Measurements from ENCODE around the gene AGBL4.
A peak's percentile ranks its signal among the peaks of the same experiment; 100 is the strongest.

Gene AGBL4

DNA sequence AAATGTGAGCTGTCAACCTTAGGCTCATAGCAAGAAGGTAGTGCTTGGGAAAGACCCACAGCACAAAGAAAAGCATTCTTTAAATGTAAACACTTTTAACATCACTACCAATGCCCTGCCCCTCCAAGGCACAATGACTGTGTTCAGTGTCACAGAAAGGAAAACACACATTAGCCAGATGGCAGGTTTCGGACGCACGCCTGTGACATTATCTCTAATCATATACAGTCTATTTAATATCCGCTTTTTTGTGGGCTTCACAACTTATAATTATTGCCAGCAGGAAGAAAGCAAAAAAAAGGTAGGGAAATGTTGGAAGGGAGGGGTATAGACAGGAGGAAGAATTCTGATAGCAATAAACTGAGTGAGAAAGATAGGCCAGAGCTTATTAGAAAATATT lies 1134.7 kb downstream of the AGBL4 start:
- no peak for DNase-seq (ENCODE audit: low read depth)

DNA sequence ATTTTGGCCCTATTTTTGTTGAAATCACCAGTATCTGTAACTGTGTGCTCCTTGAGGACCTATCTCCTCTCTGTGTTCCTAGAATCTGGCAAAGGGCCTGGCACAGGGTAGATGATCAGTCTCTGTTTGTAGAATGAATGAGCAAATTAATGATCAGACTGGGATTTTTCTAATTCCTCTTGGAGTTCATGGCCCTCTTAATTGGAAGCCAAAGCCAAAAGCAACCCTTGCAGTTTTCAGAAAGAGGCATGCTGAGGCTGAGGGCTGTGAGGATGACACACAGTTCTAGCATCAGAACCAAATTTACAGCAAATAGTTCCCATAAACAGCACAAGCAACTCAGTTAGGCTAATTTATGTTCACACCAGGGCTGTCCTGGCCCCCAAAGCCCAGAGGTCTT lies 1136.0 kb downstream of the AGBL4 start:
- DNase-seq (ENCODE audit: low read depth) = no peak

DNA sequence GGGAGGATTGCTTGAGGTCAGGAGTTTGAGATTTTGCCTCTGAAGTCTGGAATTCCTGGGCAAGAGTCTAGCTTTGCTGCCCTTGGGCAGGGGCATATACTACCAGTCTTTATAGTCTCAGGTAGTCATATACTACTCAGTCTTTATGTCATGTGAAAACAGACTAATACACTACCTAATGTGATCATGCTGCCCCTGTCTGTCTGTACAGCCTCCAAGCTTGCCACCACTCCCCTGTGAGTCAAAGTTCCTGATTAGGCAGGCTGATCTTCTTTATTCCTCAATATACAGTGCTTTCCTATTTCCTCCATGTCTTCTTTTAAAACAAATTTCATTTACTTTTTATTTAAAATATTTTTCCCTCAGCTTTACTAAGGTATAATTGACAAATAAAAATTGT lies 1141.7 kb downstream of the AGBL4 start:
- no peak for DNase-seq (ENCODE audit: low read depth)

DNA sequence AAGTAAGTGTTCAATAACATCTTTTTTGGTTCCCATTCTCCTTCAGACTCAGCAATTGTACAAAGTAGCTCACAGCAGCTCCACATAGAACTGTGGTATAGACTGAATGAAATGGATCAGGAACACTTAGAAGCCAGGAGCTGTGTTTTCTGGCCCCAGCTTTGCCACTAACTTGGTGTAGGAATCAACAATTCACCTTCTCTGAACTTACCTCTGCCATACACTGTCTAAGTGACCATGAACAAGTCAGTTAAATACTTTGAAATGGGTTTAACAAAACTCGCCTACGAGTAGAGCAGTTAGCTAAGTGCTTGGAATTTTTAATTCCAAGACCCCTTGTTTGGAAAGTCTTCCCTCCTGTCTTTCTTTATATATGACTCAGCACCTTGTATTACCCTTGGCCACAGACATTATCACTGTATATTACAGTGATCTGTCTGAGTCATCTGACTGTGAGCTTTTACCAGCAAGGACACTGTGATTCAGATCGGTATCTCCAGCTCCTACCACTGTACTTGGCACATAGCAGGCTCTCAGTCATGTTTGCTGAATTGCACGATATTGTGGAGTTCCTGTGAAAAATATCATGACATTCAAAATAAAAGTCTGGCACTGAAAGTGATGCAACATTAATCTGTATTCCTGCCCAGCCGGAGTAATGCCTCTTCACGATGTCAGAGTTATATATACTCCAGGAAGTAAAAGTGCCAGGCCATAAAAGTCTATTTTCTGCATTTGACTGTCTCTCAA lies 1145.4 kb downstream of the AGBL4 start:
- peak; percentile 82 for DNase-seq (ENCODE audit: low read depth)

DNA sequence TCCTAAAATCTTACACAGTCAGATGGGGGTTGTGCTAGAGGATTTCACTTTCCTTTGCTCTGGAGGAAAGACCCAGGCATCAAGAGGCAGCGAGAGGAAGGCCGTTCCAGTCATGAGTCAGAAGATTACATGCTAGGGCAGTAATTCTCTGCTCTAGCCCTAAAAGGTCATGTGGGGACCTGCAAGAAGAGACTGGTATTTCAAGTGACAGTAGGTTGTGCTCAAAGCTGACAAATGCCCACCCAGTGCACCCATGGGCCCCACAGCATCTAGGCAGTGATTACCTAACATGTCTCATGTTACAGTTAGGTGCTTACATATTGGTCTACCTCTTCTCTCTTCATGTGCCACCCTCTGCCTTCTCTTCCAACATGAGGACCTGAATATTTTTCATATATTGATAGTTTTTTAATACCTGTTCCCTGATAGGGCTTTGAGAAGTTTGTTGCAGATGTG lies 1147.4 kb downstream of the AGBL4 start:
- DNase-seq (ENCODE audit: low read depth) = no peak

DNA sequence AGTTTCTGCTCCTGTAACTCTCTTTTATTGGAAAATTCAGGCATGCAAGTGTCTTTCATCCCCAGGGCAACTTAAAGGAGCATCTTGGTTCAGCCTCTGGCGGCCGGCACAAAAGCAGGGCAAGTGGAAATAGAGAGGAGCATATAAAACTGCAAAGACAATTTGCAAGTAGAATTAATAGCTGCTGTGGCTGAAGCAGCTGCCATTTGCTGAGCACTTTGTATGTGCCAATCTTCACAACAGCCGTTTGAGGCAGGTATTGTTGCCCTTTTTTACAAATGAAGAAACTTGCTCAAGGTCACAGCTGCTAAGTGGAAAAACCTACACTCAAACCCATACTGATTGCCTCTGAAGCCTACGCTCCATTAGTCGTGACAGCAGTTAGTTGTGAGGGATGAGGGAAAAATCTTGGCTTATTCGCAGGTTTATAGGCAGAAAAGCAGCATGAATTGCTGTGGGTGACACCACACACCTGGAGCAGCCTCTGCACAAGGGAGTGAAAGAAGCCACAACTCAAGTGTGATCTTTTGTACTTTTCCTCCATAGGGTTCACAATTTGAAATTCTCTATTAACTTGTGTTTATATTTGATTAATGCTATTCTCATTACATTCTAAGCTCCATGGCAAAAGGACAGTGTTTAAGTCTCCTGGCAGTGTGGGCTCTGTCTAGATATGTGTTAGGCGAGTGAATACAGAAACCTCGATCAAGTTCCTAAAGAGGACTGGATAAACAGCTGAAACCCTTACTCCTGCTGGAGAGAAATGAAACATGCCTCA lies 1148.0 kb downstream of the AGBL4 start:
- DNase-seq (ENCODE audit: low read depth) = no peak

DNA sequence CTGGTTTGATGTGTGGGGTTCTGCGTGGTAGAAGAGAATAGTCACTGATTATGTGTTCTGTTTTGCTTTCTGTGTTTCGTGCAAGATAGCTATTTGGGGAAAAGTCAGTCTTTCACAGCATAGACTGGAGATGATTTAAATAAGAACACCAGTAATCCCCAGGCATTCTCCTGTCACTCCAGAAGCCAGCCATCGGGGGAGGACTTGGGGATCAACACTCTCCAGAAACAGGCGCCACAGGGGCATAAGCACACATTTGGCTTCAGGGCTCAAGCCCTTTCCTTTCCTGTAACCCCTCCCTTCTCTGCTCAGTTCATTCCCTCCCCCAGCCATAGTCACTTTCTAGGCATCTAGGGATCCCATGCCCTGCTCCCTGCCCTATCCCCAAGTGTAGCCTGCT lies 1149.8 kb downstream of the AGBL4 start:
- no peak for DNase-seq (ENCODE audit: low read depth)

DNA sequence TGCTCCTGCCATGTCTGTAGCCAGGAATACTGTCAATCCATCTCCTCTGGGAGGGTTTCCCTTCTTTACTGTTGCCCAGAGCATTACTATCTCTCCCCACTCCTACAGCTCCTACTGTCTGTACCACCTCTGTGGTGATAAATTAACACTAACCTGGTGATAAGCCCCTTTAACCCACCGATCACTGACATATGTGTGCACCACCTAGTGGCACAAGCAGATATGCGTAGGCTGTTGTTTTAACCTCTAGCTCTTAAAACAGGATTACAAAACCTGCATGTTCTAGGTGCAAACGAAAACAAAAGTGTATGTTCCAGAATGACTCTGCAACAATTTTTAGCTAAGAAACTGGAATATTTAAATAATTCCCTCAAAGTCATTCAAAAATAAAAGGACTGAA lies 1153.2 kb downstream of the AGBL4 start:
- DNase-seq (ENCODE audit: low read depth) = no peak

DNA sequence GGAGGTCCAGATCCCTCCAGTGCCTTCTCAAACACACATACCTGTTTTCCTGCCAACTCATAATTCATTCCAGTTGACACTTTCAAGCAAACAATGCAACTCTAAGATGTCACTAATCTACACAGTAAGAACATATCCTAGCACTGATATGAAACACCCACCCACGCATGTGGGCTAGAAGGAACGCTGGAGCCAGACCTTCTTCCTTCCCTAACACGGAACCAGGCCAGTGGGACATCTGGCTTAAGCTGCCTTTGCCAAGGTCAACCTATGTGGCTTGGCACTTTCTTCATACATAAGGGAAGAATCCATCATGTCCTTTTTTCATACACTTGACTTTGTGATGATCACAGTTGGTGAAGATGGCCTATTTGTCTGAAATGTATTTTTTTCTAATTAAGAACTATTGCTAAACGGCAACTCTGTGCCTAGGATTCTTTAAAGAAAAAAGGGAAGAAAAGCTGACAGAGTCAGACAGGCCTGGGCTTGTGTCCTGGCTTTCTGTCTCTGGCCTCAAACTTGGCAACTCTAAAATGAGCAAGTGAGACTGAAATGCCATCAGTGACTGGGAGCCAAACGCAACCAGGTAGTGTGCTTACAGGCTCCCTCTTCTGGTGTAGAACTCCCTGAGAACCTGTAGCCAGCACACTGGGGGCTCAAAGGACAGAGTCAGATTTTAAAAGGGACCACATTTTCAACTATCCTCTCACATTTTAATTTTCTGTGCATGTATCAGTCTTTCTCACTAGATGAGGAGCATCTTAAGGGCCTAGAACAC lies 1154.4 kb downstream of the AGBL4 start:
- DNase-seq (ENCODE audit: low read depth) = no peak

DNA sequence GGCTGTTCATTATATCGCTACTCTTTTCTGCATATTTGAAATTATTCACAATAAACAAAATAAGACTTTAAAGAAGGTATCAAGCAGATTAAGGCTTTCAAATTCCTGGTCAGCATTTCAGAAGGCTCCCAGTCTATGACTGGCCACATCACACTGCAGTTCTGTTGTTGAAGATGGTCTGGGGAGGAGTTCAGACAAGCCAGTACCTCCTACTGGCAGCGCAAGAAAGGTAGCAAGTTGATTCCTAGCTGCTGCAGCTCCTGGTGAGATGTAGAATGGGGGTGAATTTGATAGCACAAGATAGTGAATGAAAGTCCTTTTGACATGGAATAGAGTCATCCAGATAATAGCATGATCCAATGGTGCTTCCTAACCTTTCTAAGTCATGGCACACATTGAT lies 1158.8 kb downstream of the AGBL4 start:
- no peak for DNase-seq (ENCODE audit: low read depth)

DNA sequence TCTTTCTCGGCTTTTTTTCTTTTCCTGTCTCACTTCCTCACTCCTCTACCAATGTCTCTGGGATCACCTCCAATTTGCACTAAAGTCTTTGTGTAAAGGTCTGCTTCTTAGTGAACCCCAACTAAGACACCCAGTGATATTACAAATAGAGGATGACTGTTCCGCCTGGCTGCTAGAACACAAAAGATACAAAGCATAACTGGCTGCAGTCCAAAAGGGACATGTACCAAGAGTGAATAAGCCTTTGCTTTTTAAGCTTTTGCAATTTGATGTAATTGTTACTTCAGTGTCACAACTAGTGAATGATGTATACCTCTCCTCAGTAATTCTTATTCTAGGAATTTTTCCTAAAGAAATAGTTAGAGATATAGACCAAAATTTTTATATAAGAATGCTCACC lies 1164.3 kb downstream of the AGBL4 start:
- no peak for DNase-seq (ENCODE audit: low read depth)

DNA sequence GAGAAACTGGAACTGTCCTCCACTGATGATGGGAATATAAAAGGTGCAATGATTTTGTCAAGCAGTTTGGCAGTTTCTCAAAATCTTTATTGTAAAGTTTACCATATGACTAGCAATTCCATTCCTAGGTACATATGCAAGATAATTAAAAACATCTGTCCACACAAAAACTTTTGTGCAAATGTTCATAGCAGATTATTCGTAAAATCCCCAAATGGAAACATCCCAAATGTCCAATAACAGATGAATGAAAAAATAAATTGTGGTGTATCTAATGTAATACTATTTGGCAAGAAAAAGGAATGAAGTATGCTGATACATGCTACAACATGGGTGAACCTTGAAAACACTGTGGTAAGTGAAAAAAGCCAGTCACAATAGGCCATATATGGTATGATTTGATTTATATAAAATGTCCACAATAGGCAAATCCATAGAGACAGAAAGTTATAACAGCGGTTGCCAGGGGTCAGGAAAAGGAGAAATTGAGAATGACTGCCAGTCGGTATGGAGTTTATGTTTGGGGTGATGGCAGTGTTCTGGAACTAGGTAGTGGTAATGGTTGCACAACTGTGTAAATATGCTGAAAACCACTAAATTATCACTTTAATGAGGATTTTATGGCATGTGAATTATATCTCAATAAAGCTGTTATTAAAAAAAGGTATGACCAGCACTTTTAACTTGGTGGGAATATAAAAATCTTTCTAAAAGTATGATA lies 1165.4 kb downstream of the AGBL4 start:
- DNase-seq (ENCODE audit: low read depth) = no peak

DNA sequence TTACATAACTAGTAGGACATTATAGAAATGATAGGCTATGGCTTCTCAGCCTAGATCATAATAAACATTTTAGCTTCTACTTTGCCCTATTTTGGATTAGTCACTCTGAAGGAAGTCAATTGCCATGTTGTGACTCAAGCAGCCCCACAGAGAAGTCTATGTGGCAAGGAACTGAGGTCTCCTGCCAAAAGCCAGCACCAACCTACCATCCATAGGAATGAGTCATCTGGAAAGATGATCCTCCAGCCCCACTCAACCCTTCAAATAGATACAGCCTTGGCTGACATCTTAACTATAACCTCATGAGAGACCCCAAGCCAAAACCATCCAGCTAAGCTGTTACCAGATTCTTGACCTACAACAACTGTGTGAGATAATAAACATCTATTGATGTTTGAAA lies 1170.7 kb downstream of the AGBL4 start:
- peak; percentile 37 for DNase-seq (ENCODE audit: low read depth)

DNA sequence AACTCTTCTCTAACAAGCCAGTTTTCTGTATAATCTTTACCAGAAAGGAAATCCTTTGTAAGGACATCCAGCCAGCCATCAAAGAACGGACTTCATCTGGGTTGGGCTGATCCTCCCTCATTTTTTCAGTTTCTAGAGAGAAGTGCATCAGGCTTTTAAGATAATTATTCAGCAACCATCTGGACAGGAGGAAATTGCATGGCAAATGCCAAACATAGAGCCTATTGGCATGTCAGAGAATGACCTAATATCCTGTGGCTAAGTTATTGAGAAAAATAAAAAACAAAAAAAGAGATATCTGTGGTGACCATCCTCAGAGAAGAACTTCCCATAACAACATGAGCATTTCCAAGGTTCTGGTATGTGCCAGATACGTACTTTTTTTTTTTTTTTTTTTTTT lies 1172.1 kb downstream of the AGBL4 start:
- DNase-seq (ENCODE audit: low read depth) = no peak

DNA sequence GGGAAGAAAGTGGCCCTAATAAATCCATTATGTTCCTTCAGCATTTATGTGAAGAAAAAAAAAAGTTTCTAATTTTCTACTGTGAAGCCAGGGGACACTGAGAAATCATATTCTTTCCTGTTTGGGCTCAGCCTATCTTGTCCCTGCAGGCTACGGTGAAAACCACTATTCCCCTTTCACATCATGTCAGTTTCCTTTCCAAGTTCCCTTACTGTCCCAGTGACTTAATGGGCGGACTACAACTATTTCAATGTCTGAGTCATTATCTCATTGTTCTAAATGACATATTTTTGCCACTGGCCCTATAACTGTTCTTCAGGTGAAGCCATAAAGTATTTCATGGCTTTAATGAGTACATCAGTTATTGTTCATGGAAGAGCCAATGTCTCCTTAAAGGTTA lies 1175.7 kb downstream of the AGBL4 start:
- DNase-seq (ENCODE audit: low read depth) = no peak

DNA sequence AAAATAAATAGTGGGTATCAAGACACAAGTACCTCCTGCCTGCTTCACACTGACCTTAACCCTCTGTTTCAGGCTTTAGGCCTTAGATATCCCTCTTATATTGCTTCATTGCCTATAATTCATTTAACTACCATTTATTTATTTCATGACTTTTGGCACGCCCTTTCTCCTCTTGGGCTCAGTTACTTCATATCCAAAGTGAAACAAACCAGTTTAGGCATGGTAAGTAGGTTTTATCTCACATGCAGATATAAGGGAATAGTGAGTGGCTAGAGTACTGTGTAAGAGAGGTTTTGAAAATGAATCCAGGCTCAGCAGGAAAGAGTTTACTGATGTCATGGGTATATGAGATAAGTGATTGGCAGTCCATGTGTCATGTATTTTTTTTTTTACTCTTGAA lies 1177.3 kb downstream of the AGBL4 start:
- DNase-seq (ENCODE audit: low read depth) = no peak

DNA sequence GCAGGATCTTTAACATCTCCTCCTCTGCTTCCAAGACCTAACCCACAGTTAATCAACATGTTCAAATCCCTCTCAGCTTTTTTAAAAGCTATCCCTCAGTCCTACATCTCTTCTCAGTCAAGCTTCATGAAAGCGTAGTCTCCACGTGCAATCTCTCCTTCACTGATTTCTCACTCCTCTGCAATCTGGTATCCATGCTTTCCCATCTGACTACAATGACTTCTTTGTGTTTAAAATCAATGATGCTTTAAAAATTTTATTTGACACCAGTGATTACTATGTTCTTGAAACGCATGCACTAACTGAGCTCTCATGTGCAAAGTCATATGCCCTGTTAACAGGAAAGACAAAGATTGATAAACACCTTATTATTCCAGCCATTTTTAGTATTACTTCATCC lies 1179.6 kb downstream of the AGBL4 start:
- no peak for DNase-seq (ENCODE audit: low read depth)

DNA sequence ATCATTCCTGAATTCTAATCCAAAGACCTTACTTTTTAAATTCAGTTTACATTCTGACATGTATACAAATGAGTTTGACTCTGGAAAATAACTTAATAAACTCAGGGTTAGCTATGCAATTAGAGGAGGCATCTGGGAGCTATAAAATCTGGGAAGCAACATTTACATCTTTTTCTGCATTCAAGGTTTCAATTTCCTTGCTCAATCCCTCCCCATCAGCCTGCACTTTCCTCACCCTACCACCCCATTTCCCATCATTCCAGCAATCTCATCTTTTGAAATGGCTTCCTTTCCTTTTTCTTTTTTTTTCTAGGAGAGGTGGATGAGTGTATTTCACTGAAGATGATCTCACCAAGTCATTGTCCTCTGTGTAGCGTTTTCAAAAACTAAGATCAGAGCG lies 1181.8 kb downstream of the AGBL4 start:
- DNase-seq (ENCODE audit: low read depth) = no peak

DNA sequence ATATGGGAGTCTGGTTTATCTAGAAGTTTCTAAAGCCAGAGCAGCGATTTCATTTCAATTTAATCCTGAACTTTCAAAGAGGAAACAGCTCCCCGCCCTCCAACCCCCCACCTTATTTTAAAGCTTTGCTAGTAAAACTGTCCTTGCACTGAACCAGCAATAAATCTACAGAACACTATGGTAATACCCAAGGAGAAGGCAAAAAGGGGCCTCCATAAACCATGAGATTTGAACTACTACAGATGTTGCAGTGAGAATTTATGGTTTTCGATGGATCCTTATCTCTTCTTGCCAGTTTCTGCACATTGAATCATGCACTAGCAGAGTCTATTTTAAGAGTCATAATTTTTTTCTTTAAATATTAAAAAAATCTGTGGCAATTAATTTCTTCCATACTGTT lies 1182.3 kb downstream of the AGBL4 start:
- no peak for DNase-seq (ENCODE audit: low read depth)

DNA sequence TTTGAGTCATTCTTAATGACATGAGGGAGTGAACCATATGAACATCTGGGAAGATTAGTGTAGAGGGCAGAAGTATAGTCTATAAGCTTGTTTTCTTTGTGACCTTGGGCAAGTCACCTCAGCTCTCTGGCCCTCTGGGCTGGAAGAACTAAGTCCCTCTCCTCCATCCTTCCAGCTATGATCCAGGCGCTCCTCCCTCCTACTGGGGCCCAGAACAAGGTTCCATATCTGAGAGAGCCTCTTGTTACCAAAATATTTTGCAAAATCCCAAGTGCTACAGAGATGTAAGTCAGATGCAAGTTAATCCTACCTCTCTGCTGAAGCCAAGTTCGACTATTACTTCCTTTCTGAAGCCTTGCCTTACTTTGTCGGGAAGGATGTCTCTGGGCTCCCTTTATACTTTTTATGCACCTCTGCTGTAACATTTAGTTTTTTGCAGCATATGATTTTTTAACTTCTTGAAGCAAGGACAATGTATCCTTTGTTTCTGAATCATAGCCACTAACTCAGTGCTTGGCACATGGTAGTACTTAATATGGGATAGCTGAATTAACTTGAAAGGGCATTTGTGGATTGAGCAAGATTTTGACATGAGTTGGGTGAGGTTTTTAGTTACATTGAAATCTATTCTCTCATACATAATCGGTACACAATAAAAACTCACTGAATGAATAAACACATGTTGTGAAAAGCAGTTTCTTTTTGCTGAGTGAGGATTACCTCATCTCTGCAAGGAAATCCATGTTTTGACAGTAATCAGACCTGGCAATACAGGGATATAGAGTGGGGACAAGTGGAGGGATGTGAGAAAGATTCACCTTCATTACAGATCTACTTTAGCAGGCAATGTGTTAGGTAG lies 1192.4 kb downstream of the AGBL4 start:
- DNase-seq (ENCODE audit: low read depth) = no peak

DNA sequence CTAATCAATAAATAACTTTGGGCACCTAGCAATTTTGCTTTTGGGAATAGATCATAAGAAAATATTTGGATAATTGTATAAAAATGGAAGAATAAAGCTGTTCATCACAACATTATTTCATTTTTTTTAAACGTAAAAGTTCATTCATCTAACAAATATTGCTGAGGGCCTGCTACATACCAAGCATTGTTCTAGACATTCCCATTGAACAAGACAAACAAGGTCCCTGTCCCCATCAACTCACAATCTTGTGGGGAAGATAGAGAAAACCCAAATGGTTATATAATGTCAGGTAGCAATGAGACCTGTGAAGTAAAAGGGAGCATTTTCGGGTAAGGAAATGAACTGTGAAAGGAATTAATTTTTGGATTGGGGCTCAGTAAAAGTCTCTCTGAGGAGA lies 1193.0 kb downstream of the AGBL4 start:
- DNase-seq (ENCODE audit: low read depth) = no peak

All from non-pigmented ciliary epithelial cell (primary cell).